Measurements from ENCODE around the gene LEO1.

The LEO1 gene

GRCh38 chr15:51971375-51972133 is at the start of gene LEO1:
LEO1 (minus strand) TSS chr15:51971778; CDS start chr15:51971745, 33 bp downstream.
- peak; percentile 64 to 72 for DNase-seq (ENCODE audit: low read depth in 1 of 2, low spot score in 1 of 2)

GRCh38 chr15:52021128-52021671 is 49.6 kb upstream of the LEO1 start:
- peak; percentile 17 to 39 for DNase-seq (ENCODE audit: low read depth in 1 of 2, low spot score in 1 of 2)

GRCh38 chr15:52020221-52021085 is 48.9 kb upstream of the LEO1 start:
- no peak for DNase-seq (ENCODE audit: low read depth in 1 of 2, low spot score in 1 of 2)

- DNase-seq (ENCODE audit: low read depth in 1 of 2, low spot score in 1 of 2), result peak; percentile 35 to 43
These were observed 48.0 kb upstream of the LEO1 start for GRCh38 chr15:52019394-52020220.

GRCh38 chr15:52018693-52019393 is 47.3 kb upstream of the LEO1 start, which contains the start of gene MAPK6:
MAPK6 (plus strand) TSS chr15:52019219; CDS start chr15:52046461, 27,242 bp downstream.
- peak; percentile 92 to 97 for DNase-seq (ENCODE audit: low read depth in 1 of 2, low spot score in 1 of 2)

GRCh38 chr15:52018244-52018643 is 46.7 kb upstream of the LEO1 start:
- no peak for DNase-seq (ENCODE audit: low read depth in 1 of 2, low spot score in 1 of 2)

GRCh38 chr15:52016316-52016715 is 44.7 kb upstream of the LEO1 start:
- DNase-seq (ENCODE audit: low read depth in 1 of 2, low spot score in 1 of 2), result no peak

GRCh38 chr15:52014616-52015015 is 43.0 kb upstream of the LEO1 start:
- no peak for DNase-seq (ENCODE audit: low read depth in 1 of 2, low spot score in 1 of 2)

GRCh38 chr15:52013151-52013791 is 41.7 kb upstream of the LEO1 start:
- no peak for DNase-seq (ENCODE audit: low read depth in 1 of 2, low spot score in 1 of 2)

GRCh38 chr15:52012210-52012609 is 40.6 kb upstream of the LEO1 start:
- DNase-seq (ENCODE audit: low read depth in 1 of 2, low spot score in 1 of 2), result no peak

GRCh38 chr15:52011711-52012144 is 40.1 kb upstream of the LEO1 start:
- DNase-seq (ENCODE audit: low read depth in 1 of 2, low spot score in 1 of 2), result no peak

- DNase-seq (ENCODE audit: low read depth in 1 of 2, low spot score in 1 of 2), result peak in 1 of 2 donors; percentile 10
These were observed 39.3 kb upstream of the LEO1 start for GRCh38 chr15:52010633-52011595.

GRCh38 chr15:52008698-52009434 is 37.3 kb upstream of the LEO1 start:
- no peak for DNase-seq (ENCODE audit: low read depth in 1 of 2, low spot score in 1 of 2)

GRCh38 chr15:52008359-52008697 is 36.8 kb upstream of the LEO1 start:
- no peak for DNase-seq (ENCODE audit: low read depth in 1 of 2, low spot score in 1 of 2)

GRCh38 chr15:52006702-52007340 is 35.2 kb upstream of the LEO1 start:
- no peak for DNase-seq (ENCODE audit: low read depth in 1 of 2, low spot score in 1 of 2)

- DNase-seq (ENCODE audit: low read depth in 1 of 2, low spot score in 1 of 2), result no peak
These were observed 34.4 kb upstream of the LEO1 start for GRCh38 chr15:52005748-52006701.

Measured in stimulated activated CD4-positive, alpha-beta T cell treated with anti-CD3 and anti-CD28 coated beads, Interleukin-15, amount 100 ng/mL, for 1 hour (primary cell).